A673 (cell line): ENCODE data around the gene ARHGAP6.
A peak's percentile ranks its signal among the peaks of the same experiment; 100 is the strongest.

Source experiments
- CTCF ChIP-seq: fragments of 300-800, 200-600 bp; sonication (generic); conservative IDR thresholded peaks from 2 replicates; pipeline ENCODE4 v1.5.1; 2017; ENCODE audit warnings: low read depth, mild to moderate bottlenecking, antibody characterized with exemption, low read length, moderate library complexity, mixed read lengths
- EZH2 ChIP-seq: fragments of 200-600 bp; sonication (generic); IDR thresholded peaks from 2 replicates; pipeline ENCODE4 v1.6.1; 2017; ENCODE audit warnings: borderline replicate concordance, low read depth, mild to moderate bottlenecking, mixed read lengths, antibody characterized with exemption, low read length; ENCODE audit not compliant: poor library complexity, severe bottlenecking

DNA sequence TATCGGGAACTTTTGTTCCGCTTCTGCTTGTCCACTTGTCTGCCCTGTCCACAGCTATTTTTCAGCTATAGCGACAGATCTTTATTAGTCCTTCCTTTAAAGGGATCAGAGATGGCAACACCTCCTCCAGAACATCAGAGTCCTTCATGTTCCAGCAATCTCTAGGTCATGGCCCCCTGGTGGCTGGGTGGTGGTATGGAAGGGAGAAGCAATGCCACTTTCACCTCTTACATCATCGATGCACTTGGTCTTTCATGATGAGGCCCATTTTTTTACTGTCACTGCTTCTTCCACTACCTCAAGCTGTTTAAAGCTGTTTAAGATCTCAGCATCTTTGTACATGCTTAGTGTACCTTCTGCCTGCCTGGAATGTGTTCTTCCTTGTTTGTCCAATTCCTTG lies 106.7 kb downstream of the ARHGAP6 start:
- TF ChIP-seq CTCF (peak; percentile 55), EZH2 (no peak)
